Activated CD4-positive, alpha-beta T cell treated with anti-CD3 and anti-CD28 coated beads for 1 hour (primary cell): ENCODE results near the gene KISS1.

Source experiments
- DNase-seq: peaks from one replicate; pipeline ENCODE4 v3.0.0-alpha.2; 2020

The KISS1 gene

DNA sequence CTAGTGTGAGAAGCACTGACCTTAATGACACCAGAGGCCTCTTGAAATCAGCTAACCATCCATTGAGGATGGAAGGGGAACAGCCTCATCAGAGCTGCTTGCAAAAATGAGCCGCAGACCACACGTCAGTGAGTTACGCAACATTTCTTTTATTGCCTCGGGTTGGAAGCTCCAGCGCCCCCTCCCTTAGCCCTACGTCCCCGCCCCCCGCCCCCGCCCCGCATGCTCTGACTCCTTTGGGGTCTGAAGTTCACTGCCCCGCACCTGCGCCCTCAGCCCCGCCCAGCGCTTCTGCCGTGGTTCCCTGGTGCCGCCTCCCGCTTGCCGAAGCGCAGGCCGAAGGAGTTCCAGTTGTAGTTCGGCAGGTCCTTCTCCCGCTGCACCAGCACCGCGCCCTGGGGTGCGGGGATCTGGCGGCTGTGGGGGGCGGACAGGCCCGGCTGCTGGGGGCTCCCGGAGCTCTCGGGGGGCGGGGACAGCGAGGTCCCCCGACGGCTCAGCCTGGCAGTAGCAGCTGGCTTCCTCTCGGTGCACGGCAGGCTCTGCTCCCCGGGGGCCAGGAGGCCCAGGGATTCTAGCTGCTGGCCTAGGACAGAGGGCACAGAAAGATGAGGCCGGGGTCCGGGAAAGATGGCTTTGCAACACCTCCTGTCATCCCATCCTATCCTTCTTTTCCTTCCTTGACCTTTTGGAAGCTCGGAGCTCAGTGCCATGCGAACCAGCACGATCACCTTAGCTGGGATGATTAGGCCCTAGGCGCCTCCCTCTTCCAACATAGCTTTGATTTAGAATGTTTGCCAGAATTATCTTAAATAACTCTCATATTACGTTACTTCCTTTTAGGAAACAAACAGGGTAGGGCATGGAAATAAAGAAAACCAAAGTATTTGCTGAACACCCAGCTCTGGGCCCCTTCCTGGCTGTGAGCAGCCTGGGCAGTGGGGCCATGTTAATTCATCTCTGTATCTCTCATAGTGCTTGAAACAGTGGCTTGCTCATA is 5.8 kb downstream of the KISS1 start:
- DNase-seq = no peak

DNA sequence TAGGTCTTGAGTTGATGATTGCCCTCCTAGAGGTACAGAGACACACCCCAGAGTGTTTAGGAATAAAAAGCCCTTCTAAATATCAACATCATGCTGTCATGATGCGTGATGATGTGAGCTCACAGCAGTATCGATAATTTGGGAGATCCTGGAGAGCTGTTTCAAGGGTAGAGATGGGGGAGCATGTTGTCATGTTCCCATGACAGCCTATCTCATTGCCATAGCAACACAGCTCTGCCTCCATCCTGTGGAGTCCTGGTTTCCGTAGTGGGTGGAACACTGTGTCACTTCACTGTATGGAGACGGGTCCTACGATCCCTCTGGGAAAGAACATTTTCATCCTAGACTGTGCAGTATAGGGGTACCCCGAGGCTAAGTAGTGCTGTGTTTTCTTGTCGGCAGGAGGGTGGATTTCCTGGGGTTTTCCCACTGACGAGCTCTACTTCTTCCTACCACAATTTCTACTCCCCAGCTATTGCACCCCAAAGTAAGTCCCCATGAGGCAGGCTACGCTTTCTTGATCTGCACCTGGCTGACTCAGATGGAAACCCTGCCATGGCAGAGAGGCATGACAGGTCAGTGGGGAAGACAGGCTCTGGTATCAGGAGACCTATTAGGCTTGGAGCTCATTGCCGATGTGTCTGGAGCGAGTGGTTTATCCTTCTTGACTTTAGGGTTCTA is 7.2 kb downstream of the KISS1 start:
- no peak for DNase-seq

DNA sequence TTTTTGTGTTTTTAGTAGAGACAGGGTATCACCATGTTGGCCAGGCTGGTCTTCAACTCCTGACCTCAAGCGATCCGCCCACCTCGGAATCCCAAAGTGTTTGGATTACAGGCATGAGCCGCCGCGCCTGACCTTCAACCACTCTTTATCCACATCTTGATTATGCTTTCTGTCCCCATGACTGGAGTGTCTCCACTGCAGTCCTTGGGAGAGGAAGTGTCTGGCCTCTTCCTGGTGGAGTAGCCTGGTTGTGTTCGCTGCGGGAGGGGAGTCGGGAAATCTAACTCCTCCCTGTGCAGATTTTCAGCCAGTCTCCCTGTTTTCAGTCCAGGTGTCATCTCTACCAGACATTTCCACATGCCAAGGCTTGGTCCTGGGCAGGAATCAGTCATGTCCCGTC is 9.7 kb downstream of the KISS1 start:
- DNase-seq = no peak

DNA sequence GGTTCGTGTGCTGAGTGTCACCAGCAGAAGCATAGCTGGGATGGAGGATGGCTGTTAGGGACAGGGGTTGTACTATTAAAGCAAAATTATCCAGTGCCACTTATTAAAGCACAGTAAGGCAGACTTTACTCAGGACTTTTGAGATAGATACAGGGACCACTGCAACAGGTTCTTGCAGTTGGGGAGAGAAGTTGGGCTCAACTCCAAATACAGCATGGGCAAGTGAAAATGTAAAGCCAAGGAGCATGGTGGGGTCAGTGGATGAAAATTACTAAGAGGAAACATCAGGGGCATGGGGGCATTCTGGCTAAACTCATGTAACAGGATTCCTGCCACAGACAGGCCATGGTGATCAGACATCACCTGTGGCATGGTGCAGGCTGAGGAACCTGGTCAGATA is 15.2 kb downstream of the KISS1 start:
- no peak for DNase-seq

DNA sequence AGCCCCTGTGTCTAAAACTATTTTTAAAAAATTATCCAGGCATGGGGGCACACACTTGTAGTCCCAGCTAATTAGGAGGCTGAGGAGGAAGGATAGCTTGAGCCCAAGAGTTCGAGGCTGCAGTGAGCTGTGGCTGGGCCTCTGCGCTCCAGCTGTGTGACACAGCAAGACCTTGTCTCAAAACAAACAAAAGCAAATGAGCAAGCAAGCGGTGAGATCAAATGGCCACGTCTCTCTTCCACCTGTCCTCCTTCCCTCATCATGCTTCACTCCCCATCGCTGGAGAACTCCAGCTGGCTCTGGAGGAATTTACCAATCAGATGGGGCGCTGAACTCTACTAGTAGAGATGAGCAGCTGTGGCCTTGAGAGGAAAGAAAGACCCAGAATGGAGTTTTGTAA is 16.2 kb downstream of the KISS1 start:
- DNase-seq = no peak

DNA sequence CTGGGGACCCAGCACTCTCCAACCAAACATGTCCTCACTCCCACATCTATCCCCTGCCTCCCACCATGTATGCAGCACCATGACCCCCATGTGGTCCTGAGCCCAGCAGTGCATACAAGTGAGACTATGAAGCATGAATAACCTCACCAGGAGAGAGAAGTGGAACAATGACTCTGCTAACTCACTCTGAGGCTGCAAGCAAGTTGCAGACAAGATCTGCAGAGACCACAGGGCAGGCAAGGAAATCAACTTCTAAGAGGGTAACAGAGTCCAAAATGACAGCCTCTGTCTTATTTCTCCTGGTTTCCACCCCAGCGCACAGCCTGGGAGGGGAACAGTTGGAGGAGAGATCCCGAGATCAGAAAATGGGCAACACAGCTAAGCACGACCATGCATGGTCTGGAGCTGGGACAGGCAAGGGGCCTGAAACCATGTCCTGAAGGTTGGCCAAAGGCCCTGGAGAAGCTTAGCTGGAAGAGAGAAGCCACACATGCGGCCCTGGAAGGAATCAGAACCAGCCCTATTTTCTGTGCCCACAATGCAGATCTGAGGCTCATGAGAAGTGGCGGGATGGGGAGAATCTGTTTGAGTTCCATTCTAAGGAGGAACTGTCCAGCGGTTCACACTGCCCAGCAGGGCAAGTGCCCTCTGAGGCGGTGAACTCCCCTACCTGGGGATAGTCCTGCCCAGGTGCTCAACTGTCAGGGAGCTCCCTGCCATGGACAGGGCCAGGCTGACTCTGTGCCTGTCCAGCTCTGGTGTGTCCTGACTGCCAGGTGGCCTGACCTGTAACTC is 17.6 kb downstream of the KISS1 start:
- no peak for DNase-seq

DNA sequence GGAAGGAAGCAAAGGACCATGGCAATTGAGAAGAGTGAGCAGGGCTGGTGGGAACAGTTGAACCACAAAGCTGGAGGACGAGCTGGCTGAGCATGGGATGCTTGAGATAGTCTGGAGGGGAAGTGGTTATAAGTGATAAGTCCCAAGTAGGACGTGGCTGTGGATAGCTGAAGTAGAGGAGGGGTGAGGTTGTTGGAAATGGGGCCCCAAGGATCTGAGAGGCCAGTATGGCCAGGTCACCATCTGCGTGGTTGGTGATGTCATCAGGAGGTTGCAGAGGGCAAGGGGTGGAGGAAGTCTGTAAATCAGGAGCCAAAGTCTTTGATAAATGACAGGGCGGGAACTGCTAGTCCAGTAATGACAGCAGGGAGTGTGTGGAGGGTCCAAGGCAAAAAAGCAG is 19.2 kb downstream of the KISS1 start:
- no peak for DNase-seq

DNA sequence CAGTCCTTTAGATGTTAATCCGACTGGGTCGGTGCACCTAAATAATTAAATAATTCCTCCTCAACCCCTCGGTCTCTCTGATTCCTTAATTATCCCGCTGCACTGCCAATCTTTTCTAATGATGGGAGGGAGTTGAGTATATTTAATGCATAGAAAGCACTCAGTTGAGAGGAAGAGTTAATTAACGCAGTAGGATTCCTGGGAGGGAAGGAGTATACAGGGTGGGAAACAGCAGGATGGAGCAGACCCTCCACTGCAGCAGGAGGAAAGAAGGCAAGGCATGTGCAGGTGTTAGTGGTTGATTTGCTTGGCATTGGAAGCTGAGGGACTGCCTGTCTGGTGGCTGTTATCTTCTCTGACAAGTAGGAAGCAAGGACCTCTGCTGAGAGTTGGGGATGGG is 20.2 kb downstream of the KISS1 start:
- no peak for DNase-seq

DNA sequence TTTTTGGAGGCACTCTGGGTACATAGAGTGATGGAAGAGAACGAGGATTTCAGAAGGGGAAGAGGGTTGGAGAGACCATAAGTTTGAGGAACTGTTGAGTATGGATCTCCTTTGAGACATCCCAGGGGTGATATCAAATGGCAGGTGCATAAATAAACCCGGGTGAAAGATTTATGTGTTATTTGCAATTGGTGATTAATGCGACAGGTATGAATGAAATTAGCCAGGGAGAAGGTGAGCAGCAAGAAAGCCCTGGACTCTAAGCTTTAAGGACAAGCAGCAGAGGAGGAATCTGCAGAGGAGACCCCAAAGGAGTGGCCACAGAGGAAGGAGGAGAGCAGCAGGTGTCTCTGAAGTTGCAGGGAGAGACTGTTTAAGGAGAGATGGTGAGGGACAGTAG is 21.3 kb downstream of the KISS1 start:
- DNase-seq = no peak

DNA sequence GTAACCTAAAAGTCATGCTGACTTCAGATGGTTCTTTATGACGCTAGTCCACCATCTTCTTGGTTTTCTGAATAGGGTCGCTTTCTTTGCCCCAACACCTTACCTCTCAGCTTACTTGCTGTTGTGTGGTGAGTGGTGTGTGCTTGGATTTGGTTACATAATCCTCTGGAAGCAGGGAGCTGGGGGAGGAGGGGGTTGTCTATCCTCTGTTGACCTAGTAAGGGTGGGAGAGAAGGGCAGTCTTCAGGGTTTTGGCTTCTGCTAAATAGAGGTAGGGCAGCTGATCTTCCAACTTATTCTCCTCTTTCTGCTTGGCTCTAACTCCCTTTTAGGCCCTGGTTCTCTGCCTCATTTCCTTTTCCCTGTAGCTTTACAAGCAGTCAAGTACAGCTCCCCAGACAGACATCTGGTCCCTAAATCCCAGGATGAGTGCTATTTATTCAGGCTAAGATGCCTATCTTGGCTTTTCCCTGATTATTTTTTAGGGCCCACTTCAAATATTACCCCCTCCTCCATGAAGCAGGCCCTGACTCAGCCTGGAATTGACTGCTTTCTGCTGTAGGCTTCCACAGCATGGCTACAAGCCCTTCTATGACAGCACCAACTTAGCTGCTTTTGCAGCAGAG is 23.8 kb downstream of the KISS1 start:
- no peak for DNase-seq

DNA sequence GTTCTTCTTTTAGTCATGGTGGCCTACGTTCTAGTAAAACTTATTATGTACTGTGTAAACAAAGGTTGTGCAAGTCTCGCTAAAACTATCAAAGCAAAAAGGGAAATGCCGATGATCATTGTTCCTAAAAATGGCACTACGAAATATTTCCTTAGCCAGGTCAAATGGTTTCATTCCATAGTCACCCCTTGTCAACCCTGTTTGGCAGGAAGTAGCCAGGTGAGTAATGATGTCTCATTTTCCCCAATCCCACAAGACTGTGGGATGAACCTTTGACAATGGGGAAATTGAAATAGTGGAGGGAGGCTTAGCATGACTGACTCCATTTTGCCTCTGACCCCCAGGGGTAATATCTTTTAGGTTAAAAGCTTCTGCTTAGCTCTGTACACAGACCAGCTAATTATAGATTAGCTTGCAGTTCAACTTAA is 24.5 kb downstream of the KISS1 start:
- DNase-seq = no peak

DNA sequence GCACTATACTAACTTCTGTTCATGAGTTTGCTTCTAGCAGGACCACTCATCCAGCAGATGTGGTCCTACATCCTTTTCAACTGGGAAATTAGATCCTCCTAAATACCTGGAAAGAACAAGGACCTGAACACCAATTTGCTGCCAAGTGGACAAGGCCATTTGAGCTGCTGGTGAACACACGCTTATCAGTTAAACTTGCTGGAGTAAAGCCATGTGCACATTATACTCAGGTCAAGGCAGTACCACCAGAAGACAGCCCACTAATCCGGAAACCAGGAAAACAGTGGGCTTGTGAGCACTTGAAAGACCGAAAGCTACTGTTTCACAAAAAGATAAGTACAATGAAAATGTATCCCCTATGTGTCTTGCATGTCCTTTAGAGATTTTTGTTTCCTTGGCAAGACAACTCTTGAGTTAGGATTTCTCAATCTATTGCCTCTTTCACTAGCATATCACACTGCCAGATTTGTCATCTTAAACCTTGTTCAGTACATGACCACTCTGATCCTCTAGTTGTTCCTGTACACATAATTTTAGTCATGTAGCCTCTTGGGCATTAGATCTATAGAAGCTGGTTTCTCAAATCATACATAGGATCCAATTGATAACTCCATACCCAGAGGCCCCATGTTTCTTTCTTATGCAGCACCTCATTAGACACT is 25.7 kb downstream of the KISS1 start:
- DNase-seq = no peak

DNA sequence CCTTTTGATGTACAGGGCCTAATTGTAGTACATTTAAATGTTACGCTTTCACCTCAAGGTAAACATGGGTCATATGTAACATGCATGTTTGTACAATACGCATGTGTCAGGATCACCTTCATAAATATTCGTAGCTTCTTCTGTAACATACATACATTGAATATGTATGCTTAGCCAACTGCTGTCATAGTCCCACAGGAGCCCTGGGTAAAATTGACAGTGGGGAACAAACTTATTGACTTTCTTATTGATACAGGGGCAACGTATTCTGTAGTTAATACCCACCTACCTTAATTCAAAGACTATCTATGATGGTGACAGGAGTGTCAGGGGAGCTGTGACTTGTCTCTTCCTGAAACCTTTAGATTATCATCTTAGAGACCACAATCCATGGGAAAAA is 26.4 kb downstream of the KISS1 start:
- no peak for DNase-seq

DNA sequence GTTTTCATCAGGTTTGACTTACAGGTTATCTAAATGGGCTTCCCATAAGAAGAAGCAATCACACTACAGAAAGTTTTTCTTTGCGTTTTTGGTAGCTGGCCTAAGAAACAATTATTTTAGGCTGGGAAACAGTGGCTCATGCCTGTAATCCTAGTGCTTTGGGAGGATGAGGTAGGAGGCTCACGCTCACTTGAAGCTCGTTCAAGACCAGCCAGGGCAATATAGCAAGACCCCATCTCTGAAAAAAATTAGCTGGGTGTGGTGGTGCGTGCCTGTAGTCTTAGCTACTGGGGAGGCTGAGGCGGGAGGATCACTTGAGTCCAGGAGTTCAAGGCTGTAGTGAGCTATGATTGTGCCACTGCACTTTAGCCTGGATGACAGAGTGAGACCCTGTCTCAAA is 28.6 kb downstream of the KISS1 start:
- no peak for DNase-seq

DNA sequence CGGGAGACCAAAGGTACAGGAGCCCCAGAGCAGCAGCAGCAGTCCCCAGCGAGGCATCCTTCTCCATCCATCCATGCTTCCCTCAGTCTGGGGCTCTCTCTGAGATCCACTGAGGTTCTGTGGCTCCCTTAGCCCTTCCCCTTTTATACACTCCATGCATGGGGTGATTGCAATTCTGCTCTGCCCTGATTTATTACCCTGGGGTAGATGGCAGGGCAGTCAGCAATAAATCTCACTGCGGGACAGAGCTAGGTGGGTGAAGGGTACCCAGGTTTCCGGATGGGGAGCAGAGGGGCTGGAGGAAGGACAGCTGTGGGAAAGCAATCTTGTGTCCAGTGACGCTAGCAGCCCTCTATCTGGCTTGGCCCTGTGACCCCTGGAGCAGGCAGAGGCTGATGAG is 30.1 kb downstream of the KISS1 start, which contains the start of gene REN:
Gene REN, minus strand, starts transcription at position 119 of the 400 bp plus-strand sequence. Its CDS starts 44 bp downstream, at position 75.
- DNase-seq = no peak

DNA sequence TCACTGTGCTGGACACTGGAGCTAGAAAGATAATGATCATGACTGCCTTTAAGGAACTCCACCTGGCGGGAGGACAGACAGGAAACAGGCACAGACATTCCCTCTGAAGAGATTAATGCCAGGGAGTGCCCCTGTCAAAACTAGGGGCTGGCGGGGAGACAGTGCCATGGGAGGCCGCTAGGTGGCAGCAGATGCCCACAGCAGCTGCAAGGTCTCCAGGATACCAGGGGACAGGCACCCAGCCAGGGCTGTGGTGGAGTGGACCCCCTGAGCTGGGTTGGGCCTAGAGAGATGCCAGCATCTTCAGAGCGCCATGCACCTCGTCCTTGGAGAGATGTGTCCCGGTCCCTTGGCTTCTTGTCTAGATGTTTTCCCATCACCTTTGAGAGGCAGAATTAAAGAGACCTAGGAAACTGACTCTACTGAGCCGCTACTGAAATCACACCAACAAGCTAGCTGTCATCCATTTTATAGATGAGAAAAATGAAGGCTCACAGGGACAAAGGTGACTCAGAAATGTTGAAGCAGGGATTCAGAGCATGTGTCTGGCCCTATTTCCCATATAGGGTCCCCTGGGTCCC is 33.7 kb downstream of the KISS1 start:
- DNase-seq = peak; percentile 65

DNA sequence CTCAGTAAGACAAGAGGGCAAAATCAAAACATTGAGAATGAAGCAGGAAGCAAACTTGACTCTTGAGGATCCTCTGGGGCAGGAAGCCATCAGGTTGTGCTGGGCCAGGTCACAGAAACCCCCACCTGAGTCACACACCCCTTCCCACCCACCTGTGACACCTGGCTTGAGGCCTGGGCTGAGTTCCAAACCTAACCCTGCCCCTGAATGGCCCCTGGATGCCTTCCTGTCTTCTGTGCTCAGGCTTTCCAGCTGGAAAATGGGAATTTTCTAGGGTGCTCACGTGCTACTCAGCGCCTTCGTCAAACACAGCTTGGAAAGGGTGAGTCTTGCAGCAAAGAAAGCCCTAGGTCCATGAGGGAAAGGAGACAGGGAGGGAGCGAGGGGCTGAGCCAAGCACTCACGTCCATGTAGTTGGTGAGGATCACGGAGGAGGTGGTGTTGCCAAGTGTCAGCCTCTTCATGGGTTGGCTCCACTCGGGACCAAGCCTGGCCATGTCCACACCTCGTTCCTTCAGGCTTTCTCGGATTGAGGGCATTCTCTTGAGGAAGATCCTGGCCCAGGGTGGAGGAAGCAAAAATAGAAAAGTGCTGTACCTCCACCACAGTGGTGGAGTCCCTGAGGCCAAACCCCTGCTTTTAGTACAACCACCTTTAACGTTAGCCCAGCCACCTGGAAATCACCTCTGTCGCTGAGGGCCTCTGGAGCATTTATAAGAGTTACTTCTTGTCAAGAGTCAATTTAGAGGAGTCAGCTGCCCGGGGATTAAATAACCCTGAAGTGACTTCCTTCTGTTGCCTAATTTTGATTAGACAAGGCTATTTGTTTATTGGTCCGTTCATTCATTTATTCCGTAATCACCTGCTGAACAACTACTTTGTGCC is 34.4 kb downstream of the KISS1 start:
- DNase-seq = no peak

DNA sequence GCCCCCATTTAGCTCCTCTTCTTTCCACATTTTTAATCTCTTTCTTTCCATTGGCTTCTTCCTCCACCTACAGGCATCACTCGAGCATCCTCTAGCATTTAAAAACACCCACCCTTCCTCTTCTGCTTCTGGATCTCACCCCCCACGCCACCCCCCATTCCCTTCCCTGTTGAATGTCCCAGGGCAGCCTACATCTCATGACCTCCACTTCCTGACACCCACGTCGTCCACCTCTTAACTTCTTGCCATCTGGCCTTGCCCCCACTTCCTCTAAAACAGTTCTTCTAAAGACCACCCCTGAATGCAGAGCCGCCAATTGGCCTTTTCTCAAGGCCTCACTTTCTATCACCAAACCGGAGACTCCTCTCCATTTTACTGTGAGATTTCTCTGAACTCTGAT is 38.3 kb downstream of the KISS1 start:
- DNase-seq = no peak

DNA sequence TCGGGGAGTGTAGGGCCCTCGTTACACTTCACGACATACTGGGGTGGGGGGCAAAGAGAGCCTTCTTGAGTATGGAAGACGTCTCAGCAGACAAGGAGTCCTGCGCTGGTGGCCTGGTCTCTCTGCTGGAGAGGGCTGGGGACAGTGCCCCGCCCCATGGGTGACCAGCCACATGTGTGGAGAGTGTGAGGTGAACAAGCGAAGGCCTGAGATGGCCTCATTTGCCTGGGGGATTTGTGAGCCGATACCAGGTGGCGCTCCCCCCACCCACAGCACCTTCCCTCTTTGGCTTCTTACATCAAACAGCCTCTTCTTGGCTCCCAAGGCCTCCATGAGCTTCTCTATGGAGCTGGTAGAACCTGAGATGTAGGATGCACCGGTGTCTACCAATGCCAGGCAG is 40.4 kb downstream of the KISS1 start:
- DNase-seq = no peak

DNA sequence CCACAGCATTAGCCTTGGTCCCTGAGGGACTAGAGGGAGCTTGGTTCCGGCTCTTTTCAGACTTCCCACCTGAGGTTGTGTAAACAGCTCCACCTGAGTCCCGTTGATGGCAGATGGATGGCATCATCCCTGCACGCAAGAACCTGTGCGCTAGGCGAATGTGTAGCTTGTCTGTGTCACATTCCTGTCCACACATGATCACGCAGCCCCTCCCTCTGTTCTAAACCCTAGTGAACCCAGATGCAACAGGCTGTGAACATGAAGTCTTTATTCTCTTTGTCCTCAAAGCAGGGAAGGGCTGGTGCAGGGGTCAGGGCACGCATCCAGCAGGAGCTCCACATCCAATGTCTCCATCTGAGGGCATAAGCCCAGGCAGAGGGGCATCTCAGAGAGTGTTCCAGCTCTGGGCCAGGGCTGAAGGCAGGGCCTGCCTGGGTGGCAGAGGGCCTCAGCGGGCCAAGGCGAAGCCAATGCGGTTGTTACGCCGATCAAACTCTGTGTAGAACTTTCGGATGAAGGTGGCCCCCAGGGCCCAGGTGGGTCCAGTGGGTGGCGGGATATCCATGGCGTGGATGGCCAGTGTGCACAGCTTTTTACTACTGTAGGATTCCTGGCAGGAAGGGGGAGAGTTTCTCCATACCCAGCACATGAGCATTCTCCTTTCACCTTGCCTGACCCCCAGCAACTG is 41.6 kb downstream of the KISS1 start:
- no peak for DNase-seq
